Measurements from ENCODE around the gene RAD52.
A peak's percentile ranks its signal among the peaks of the same experiment; 100 is the strongest.

Gene RAD52

DNA sequence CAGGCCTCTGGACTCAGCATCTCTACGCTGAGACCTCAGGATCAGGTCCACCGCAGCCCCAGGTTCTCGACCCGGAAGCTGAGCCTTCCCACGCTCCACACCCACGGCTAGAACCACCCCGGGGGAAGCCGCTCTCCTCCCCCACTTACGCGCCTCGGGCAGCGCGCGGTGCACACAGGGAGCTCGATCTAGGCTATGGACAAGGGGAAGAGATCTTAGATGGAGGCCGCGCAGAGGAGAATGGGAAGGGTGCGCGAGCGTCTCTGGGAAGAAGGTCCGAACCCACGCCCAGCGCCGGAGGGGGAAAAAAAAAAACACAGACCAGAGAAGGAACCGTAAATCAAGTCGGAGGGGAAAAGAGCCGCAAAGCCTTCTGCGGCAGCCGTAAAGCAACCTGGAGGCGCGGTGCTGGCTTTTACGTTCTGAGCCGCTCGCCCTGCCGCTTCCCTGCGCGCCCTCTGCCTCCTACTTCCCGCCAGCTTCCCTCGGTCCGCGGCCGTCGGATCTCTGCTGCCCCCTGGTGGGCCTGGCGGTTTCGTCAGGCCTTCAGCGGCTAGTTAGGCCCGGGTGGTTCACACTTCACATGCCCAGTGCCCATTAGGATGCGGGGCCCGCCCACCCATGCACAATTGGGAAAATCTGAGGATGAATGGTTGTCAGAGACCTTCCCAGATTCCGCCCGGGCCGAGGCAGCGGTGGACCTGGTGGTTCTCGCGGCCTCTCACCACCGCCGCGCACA lies at the start of gene RAD52:
RAD52 (minus strand) TSS at position 242 of the 739 bp plus-strand sequence. CDS start 16,636 bp downstream, outside the sequence.
- peak; percentile 100 for DNase-seq

DNA sequence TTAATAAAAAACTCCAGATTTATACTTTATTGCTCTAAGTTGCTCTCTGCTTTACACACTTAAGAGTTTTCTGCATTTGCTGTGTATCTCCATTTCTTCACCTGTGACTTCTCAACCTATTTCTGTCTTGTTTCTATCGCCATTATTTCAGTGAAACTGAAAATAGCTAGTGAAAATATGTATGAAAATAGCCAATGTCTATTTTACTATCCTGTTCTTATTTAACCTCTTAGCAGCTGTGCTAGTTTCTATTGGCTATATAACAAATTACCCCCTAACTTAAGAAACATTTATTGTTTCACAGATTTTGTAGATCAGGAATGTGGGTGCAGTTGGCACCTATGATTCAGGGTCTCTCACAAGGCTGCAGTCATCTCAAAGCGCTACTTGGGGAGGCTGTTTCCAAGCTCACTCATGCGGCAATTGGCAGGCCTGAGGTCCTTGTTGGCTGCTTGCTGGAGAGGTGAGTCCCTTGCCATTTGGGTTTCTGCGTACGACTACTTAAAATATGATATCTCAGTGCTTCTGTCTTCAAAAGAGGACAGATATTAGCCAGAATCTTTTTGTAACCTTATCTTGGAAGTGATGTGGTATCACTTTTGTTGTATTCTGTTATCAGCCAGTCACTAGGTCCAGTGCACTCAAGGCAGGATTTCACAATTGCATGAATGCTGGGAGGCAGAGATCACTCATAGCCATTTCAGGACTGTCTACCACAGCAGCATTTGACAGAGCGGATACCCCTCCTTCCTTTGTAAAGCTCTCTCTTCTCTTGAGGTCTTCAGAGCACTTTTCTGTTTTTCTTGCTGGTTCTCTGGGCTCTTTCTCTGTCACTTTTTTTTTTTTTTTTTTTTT lies 48.8 kb upstream of the RAD52 start:
- DNase-seq: peak; percentile 13

DNA sequence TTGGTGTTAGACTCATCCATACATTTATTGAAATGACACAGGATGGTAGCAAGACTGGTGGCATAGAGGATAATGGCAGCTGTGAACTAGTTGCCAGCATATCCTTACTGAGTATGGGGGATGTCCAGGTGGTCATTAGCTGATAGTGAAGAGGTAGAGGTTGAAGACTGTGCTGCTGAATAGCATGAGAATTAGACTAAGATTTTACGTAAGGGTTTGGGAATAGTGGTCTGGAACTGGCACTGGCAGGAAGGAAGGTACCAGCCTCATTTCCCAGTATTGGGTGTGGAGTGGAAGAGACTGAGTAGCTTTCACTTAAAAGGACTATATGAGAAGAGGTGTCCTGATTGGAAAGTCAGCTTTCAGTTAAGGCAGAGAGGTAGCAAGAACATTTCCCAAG lies 48.0 kb upstream of the RAD52 start:
- DNase-seq: no peak

DNA sequence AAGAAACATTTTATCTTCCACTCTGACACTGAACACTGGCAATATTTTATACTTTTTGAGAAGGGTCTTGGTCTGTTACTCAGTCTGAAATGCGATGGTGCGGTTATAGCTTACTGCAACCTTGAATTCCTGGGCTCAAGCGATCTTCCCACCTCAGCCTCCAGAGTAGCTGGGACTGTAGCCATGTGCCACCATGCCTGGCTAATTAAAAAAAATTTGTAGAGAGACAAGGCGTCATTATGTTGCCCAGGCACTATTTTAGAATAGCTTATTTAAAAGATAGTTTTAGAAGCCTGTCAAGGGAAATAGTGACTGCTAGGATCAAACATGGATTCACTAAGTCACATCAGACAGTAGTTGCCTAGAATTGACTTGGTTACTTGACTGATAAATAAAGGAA lies 47.4 kb upstream of the RAD52 start:
- DNase-seq: no peak

GRCh38 chr12:992647-993046 lies 43.2 kb upstream of the RAD52 start:
- DNase-seq: peak; percentile 1

DNA sequence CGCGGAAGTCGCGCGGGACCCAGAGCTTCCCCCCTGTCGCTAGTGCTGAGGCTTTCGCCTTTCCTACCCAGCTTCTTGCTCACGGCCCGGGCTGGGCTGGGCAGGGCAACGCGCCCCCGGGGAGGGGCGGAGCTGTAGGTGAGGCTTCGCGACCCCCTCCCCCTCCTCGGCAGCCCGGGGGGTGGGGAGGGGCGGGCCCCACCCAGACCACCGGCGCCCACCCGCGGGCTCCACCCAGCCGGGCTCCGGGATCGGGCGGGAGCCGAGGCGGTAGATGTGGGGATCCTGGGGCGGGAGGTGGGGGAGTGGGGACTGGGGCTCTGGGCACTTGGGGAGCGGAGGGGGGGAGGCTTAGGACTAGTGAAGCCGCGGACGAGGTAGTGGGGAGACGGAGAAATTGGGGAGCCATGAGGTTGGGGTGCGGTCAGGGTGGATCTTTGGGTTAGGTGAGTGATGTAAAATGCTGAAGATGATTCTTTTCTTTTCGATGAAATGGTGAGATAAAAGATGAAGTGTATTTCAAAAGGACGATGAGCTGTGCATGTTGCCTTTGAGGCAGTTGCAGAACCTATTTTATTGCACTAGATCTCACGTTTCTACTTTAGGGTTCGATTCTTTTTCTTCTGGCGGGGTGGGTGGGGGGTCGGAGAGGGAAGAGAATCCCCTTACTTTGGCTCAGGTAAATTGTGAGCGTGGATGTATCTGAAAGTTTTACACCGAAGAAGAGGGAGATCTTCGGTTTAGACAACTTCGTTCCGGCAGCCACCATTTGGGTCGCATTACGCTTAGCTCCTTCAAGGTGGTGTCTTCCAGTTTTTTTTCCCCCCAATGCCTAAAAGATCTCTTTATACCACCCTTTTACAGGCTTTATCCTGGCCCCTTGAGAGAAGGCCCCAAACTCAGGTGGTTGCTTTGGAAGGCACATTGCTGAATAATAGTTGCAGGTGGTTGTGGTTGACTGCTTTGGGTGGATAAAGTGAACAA lies 42.1 kb upstream of the RAD52 start:
- peak; percentile 80 for DNase-seq

DNA sequence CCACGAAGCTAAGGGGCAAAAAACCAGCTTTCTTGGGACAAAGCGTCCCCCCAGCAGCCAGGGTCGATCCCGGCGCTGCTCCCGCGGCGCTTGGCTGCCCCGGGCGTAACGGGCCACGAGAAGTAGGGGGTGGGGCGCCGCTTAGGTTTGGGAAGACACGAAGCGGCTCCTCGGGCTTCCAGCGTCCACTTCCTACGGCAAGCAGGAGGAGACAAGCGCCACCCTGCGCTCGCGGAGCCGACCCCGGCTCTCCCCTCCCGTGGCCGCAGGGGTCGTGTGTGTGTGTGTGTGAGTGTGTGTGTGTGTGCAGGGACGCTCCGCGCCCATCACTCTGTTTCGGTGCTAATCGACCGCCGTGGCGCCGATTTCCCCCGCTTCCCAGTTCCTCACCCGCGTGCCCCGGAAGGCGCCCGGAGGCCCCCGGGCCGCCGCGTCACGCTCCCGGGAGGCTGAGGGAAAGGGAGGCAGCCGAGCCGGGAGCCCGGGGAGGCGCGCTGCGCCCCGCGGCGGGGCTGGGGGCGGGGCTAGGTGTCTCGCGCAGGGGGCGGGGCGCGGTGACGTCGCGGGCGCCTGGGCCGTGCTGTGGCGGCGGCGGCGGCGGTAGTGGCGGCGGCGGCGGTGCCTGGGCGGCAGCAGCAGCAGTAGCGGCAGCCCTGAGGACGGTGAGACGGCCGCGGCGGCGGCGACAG lies 41.3 kb upstream of the RAD52 start, which contains the start of gene ERC1:
ERC1 (plus strand) TSS at position 563 of the 689 bp plus-strand sequence. CDS start 36,681 bp downstream, outside the sequence.
- peak; percentile 99 for DNase-seq

- peak; percentile 58 for DNase-seq
Measured at GRCh38 chr12:989751-990660, 40.5 kb upstream of the RAD52 start.

DNA sequence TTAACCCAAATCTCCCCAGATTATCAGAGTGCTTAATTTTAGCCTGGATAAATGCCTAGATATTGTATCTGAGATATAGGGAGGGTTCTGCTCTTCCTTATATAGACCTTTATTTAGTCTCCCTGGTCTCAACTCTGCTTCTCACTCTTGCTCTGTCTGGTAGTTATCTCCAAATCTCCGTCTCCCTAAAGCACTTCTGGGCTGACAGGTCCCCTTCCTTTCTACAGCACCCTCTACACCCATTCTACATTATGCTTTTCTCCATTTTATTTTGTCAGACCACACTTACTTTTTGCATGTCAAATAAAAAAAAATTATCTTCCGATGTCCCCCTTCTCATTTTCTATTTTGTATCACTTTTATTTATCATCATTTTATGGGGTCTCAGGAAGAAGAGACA lies 39.6 kb upstream of the RAD52 start:
- no peak for DNase-seq

GRCh38 chr12:988646-989045 lies 39.2 kb upstream of the RAD52 start:
- peak; percentile 6 for DNase-seq

GRCh38 chr12:981961-982360 lies 32.5 kb upstream of the RAD52 start:
- DNase-seq: no peak

DNA sequence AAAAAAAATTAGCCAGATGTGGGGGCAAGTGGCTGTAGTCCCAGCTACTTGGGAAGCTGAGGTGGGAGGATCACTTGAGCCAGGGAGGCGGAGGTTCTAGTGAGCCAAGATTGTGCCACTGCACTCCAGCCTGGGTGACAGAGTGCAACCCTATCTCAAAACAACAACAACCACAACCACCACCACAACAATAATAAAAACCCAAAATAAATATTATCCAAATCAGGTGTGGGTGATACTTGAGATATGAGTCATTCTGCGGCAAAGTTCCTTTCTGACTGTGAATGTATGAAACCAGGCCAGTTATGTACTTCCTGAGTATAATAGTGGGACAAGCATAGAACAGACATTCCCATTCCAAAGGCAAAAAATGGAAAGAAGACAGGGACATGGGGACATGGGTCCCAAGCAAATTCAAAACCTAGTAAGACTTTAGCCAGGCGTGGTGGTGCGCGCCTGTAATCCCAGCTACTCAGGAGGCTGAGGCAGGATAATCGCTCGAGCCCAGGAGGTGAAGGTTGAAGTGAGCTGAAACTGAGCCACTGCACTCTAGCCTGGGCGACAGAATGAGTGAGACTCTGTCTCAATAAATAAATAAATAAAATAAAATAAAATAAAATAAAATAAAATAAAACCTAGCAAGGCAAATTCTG lies 31.8 kb upstream of the RAD52 start:
- no peak for DNase-seq

- no peak for DNase-seq
Measured at GRCh38 chr12:979349-979748, 29.9 kb upstream of the RAD52 start.

- no peak for DNase-seq
Measured at GRCh38 chr12:977156-977555, 27.7 kb upstream of the RAD52 start.

DNA sequence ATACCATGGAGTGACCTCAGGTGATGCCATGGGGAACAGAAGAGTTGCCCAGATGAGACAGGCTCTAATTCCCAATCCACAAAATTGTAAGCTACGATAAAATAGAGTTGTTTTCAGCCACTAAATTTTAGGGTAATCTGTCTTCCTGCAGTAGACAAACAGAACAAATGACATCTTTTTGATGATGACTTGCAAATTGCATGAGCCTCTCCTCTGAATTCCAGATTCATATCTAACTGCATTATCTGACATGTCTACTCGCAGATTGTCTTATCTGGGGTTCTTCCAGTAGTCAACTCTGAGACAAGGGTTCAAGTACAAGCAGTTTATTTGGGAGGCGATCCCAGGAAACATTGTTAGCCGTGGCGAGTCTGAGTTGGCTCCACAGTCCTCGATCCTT lies 27.1 kb upstream of the RAD52 start:
- DNase-seq: no peak

DNA sequence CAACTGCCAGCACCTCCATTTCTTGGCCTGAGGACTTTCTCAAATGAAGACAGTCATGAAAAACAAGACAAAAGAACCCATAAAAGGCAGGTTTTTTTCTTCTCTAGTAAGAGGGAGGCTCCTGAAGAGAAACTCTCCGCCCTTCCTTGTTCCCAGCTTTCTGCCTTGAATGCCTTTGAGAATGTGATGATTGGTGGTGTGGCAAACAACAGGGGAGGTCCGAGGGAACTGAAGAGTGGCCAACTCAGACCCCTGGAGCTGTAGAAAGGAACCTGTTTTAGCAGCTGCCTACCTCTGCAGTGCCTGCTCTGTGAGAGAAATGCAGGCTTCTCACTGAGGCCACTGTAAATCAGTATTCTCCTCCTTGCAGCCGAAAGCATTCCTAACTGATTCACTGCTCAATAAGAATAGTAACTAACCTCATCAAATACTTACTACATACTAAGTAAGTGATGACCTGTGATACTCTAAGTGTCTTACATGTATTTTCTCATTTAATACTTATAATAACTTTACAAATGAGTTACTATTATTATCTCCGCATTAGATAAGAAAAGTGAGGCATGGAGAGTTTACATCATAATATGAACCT lies 24.9 kb upstream of the RAD52 start:
- no peak for DNase-seq

DNA sequence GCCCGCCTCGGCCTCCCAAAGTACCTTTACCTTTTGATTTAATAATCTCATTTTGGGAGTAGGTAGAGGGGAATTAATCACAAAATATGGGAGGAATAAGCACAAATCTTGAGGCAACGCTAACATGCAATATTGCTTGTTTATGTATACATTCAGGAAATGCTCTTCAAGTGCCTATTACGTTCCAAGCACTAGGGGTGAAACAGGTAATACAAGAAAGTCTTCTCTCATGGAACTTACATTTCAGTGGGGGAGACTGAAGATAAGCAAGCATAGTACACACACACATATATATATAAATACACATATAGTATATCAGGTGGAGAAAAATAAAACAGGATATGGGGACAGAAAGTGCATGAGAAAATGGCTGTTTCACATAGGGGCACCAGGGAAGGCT lies 22.5 kb upstream of the RAD52 start:
- no peak for DNase-seq

- no peak for DNase-seq
Measured at GRCh38 chr12:969821-970220, 20.3 kb upstream of the RAD52 start.

DNA sequence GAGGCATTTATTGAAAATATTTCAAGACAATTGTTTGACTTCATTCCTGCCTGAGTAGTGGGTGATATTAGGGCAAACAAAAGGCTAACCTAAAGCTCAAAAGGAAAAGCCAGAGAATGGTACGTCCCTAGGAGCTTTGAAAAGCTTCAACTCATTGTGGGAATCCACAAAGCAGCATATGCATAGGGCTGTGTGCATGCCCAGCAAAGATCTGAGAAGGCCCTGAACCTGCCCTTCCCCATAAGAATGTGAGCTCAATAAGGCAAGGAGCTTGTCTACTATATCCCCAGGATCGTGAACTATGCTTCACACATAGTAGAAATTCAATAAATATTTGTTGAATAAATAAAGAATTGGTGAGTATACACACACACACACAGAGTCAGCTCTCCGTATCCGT lies 19.1 kb upstream of the RAD52 start:
- DNase-seq: no peak

GRCh38 chr12:967641-968040 lies 18.1 kb upstream of the RAD52 start:
- DNase-seq: no peak
